ENCODE data around the gene ZFPM1. TPM values are rescaled to one million over a fixed set of nuclear protein-coding genes. Genes with fewer than 3 reads are reported as not detected.

Gene ZFPM1
- total and polyA plus RNA-seq, 2 experiments from 2014 or later, result 0.53 to 2.2 TPM

GRCh38 chr16:88510091-88510994 lies 57.3 kb downstream of the ZFPM1 start:
- H3K36me3 Mint-ChIP-seq (ENCODE audit: low read depth), result no peaks in the 10 kb centered on the region
- Histone ChIP-seq H3K9me2 (ENCODE audit: insufficient read depth) (no peaks in the 10 kb centered on the region), H3K4me2 (no peak overlapping the region), H3K27me3 (ENCODE audit: insufficient read depth) (no peaks in the 10 kb centered on the region), H2AFZ (no peak overlapping the region), H3F3A (replicated peaks; ENCODE audit: low read depth) (no peaks in the 10 kb centered on the region), H3K4me1 (ENCODE audit: insufficient read depth) (no peaks in the 10 kb centered on the region), H3K36me3 (ENCODE audit: insufficient read depth) (no peaks in the 10 kb centered on the region), H3K27ac (ENCODE audit: low read depth) (no peak overlapping the region), H3K79me2 (replicated peaks; ENCODE audit: insufficient read depth) (no peaks in the 10 kb centered on the region), H4K20me1 (replicated peaks; ENCODE audit: insufficient read depth) (no peaks in the 10 kb centered on the region), H3K4me3 (no peak overlapping the region)
- no peak overlapping the region for H3K27ac Mint-ChIP-seq
- H3K4me1 Mint-ChIP-seq, result 0 out of 3 replicates have a peak, but pooled peaks cover 2% of the 10 kb centered on the region
- H3K4me3 Mint-ChIP-seq, result no peak overlapping the region
- H3K27me3 Mint-ChIP-seq (ENCODE audit: insufficient read depth, low read depth, poor library complexity), result peaks cover 9% of the 10 kb centered on the region
- no peak for ATAC-seq
- DNase-seq (ENCODE audit: low spot score), result no peak
- no peaks in the 10 kb centered on the region for H3K9me3 Mint-ChIP-seq
- TF ChIP-seq NANOG (IDR thresholded peaks at IDR 0.05; ENCODE audit: borderline replicate concordance) (no peak), ZNF114 (CRISPR knock-in tag; IDR thresholded peaks at IDR 0.05) (no peak), STAT1 (IDR thresholded peaks at IDR 0.05; ENCODE audit: unreplicated experiment) (no peak), CTCF (conservative IDR thresholded peaks at IDR 0.05; ENCODE audit: low read depth in 2 of 2) (no peak), CREB1 (CRISPR knock-in tag; IDR thresholded peaks at IDR 0.05; ENCODE audit: low read depth) (no peak), EZH2 (IDR thresholded peaks at IDR 0.05; ENCODE audit: low read depth, unreplicated experiment) (no peak), ZNF331 (CRISPR knock-in tag; IDR thresholded peaks at IDR 0.05; ENCODE audit: low read depth) (no peak), JUNB (IDR thresholded peaks at IDR 0.05; ENCODE audit: unreplicated experiment) (no peak), REST (IDR thresholded peaks at IDR 0.05; ENCODE audit: unreplicated experiment) (no peak), ETS1 (IDR thresholded peaks at IDR 0.05) (no peak), EZH2phosphoT487 (IDR thresholded peaks at IDR 0.05; ENCODE audit: unreplicated experiment) (no peak), ZNF462 (CRISPR knock-in tag; IDR thresholded peaks at IDR 0.05) (no peak), POLR2AphosphoS5 (IDR thresholded peaks at IDR 0.05; ENCODE audit: low read depth) (no peak)

Measured in GM23338 (cell line).